H54 (cell line): ENCODE data around the gene NFKBIL1.

Experiments
- DNase-seq: peaks from one replicate; pipeline ENCODE4 v3.0.0; 2011; ENCODE audit warnings: low spot score, mixed read lengths; ENCODE audit not compliant: insufficient read length
- FAIRE-seq: peaks from 3 replicates; lab custom pipeline; 2011; peaks lifted over from hg19 to GRCh38; lab: Jason Lieb, UNC
- POLR2A ChIP-seq: IDR thresholded peaks from 2 replicates; pipeline ENCODE4 v1.6.1; 2011; ENCODE audit warnings: low read depth, mild to moderate bottlenecking, low read length

Gene NFKBIL1

GRCh38 chr6:31575952-31576685, 28.7 kb downstream of the NFKBIL1 start:
- DNase-seq (no peak), FAIRE-seq (no peak)
- TF ChIP-seq POLR2A = no peak

GRCh38 chr6:31576897-31577578, 29.6 kb downstream of the NFKBIL1 start:
- no peak for FAIRE-seq
- DNase-seq = no peak
- TF ChIP-seq POLR2A = no peak

GRCh38 chr6:31577579-31577966, 30.2 kb downstream of the NFKBIL1 start:
- DNase-seq = no peak
- no peak for FAIRE-seq
- TF ChIP-seq POLR2A = no peak

- DNase-seq (no peak), FAIRE-seq (no peak)
- no peak for TF ChIP-seq POLR2A
These were observed 31.0 kb downstream of the NFKBIL1 start for GRCh38 chr6:31578184-31579118.

GRCh38 chr6:31579119-31579505, 31.7 kb downstream of the NFKBIL1 start:
- no peak for TF ChIP-seq POLR2A
- no peak for DNase-seq
- no peak for FAIRE-seq

- TF ChIP-seq POLR2A = no peak
- no peak for FAIRE-seq
- no peak for DNase-seq
These were observed 32.4 kb downstream of the NFKBIL1 start for GRCh38 chr6:31579546-31580437.

- TF ChIP-seq POLR2A = no peak
- FAIRE-seq (no peak), DNase-seq (no peak)
These were observed 33.0 kb downstream of the NFKBIL1 start for GRCh38 chr6:31580438-31580740.

- peak; percentile 44; the same call in 1 of the 2 replicates for TF ChIP-seq POLR2A
- peak; percentile 59 for DNase-seq
- FAIRE-seq = no peak
These were observed 33.5 kb downstream of the NFKBIL1 start for GRCh38 chr6:31580807-31581433.

GRCh38 chr6:31581434-31582229, 34.2 kb downstream of the NFKBIL1 start:
- FAIRE-seq = no peak
- DNase-seq = no peak
- TF ChIP-seq POLR2A = no peak

- DNase-seq (no peak), FAIRE-seq (no peak)
- no peak for TF ChIP-seq POLR2A
These were observed 34.8 kb downstream of the NFKBIL1 start, which contains the start of gene LTB for GRCh38 chr6:31582230-31582643. Gene LTB, minus strand, starts transcription at chr6:31582424. Its CDS starts 7 bp downstream, at chr6:31582417.

- FAIRE-seq (no peak), DNase-seq (no peak)
- TF ChIP-seq POLR2A = no peak
These were observed 38.1 kb downstream of the NFKBIL1 start for GRCh38 chr6:31585491-31585890.

GRCh38 chr6:31586008-31586407, 38.6 kb downstream of the NFKBIL1 start, which contains the start of gene LST1:
Gene LST1, plus strand, starts transcription at chr6:31586277. Its CDS starts 1,023 bp downstream, at chr6:31587300.
- no peak for TF ChIP-seq POLR2A
- FAIRE-seq = no peak
- no peak for DNase-seq
